Measurements from ENCODE around the gene DRD1. TPM values are rescaled to one million over a fixed set of nuclear protein-coding genes. Genes with fewer than 3 reads are reported as not detected.
A peak's percentile ranks its signal among the peaks of the same experiment; 100 is the strongest.
"Not testable (repeated sequence)": the region's sequence is repeated elsewhere in the genome, so short reads cannot be mapped to it uniquely, and the experiment has no call there.

Gene DRD1
- total RNA-seq, 1 donor from 2014 or later, result not detected

DNA sequence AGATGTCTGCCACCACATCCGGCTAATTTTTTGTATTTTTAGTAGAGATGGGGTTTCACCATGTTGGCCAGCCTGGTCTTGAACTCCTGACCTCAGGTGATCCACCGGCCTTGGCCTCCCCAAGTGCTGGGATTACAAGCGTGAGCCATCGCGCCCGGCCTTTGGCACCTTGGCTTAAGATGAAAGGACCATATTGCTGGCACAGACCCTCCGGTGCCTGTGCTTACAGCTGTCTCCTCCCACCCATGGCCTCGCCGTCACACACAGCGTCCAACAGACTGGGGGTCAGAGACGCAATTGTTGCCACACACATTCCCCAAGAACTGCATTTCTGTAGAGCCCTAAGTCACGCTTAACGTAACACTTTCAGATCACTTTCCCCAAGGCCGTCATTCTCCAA, 2.4 kb upstream of the DRD1 start:
- intact Hi-C loops (cut with DNase I); ATAC-seq; DNase-seq (ENCODE audit: missing footprints): not testable (repeated sequence)

DNA sequence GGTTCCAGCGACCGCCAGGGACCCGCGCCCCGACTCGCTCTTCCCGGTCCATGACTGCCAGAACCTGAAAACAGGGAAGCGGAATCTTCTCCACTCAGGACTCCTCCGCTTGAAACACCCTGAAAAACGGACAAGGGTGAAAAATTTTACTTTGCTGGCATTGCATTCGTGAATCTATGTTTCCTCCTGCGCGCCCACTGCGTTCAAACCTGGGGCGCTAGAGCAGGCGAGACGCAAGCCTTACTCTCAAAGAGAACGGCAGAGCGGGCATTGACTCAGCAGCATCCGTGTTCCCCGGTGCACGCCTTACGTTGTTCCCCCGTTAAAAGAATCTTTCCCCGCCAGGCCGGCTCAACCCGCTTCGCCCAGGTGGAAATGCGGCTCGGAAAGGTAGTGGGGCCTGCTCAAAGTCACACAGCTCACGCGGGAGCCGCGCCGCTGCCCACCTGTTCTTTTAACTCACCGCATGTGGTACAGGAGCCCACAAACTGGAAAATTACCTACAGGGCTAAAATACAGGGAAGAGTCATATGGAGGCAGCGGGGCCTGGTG, 999 bp upstream of the DRD1 start:
- no peak for DNase-seq (ENCODE audit: missing footprints)
- ATAC-seq, result no peak
- intact Hi-C loops (cut with DNase I), result loop anchor here (1.0 kb wide), 1 partner anchor 494 kb away; no protein-coding TSS in a partner anchor

DNA sequence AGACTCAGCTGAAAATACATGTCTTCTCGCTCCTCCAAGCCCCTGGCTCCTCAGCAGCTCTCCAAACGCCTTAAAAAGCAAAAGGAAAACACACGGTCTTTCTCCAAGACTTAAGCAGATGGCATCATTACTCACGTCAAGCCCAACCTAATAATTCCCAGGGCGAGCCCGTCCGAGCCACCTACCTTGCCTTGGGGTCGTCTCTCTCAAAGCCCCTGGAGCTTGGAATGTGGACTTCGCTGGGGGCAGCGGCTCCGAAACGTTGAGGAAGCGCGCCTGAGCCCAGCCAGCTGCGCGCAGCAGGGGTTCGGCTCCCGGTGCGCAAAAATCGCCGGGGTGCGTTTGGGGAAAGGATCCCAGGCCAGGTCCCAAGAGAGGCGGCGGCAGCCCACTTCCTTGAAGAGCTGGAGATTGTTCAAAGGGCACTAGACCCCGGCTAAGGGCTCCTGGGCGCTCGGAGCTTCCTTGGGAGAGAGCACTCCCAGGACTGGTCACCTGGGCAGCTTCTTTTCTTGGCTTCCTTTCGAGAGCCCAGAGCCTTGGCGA, 395 bp downstream of the DRD1 start:
- ATAC-seq, result no peak
- intact Hi-C loops (cut with DNase I), result loop anchor here (1.0 kb wide), 1 partner anchor 492 kb away; no protein-coding TSS in a partner anchor
- no peak for DNase-seq (ENCODE audit: missing footprints)

DNA sequence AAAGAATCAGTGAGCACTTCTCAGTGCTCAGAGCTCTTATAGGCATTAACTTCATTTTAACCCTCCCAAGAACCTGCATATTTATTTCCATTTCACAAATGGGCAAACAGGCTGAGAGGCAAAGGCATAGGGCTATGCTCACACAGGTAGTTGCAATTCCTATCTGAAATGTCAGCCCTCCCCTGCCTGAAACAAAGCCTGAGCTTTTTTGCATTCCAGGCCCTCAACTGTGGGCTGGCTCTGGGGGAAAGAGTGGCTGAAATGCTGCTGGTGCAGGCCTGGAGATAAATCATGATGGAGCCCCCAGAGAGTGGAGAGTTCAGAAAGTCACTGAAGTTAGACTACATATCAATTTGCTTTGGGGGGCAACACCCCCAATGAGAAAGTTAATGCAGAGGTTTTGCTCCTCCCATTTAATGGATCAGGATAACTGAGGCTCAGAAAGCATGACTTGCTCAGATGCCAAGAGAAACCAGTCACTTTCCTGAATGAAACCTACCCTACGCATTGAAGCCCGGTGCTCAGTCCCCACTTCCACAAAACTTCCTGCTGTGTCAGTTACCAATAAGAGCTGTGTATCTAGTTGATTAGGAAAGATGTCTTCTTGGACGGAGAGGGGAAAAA, 5.6 kb downstream of the DRD1 start:
- DNase-seq (ENCODE audit: missing footprints) (no peak), ATAC-seq (no peak)
- intact Hi-C loops (cut with DNase I), result no loop called here

DNA sequence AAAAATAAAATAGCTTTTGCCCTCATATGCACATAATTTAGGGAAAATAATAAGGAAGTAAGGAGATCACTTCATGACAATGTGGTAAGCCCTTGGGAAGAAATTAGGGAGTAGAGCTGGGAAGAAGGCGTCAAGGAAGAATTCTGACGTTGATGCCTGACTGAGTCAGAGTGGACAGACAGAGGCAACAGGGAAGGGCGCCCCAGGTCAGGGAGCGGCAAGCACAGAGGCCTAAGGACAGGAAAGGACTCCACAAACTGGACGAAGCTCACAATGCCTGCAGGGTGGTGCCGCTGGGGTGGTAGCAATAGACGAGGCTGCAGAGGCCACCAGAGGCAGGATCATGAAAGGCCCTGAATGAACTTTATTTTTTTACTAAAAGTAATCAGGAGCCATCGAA, 7.6 kb downstream of the DRD1 start:
- intact Hi-C loops (cut with DNase I), result no loop called here
- ATAC-seq, result no peak
- no peak for DNase-seq (ENCODE audit: missing footprints)

DNA sequence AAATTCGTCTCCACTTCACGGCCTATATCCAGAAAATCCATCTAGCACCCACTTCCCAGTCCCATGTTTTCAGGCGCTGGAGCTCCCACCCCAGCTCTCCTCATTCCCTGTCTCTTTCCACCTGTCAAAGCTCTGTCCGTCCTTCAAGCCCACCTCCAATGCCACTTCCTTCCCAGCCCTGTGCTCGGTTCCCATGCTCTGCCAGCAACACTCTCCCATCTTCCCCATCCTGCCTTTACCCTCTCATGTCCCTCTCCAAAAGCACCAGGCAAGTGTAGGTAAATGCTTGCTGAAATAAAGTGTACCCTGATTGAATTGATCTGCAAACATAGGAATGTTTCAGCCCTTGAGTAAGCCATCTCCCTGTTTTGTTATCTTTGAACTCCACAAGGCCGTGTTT, 9.2 kb downstream of the DRD1 start:
- no peak for DNase-seq (ENCODE audit: missing footprints)
- intact Hi-C loops (cut with DNase I), result no loop called here
- ATAC-seq, result no peak

DNA sequence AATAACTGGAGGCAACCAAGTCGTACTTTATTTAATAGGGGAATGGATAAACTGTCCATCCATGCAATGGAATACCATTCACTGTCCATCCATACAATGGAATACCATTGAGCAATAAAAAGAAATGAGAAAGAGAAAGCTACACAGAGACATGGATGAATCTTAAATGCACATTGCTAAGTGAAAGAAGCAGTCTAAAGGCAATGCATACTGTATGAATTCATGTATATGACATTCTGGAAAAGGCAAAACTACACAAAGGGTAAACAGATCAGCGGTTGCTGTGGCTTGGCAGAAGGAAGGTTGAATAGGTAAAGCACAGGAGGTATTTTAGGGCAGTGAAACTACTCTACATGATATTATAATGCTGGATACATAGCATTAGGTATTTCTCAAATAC, 16.2 kb downstream of the DRD1 start:
- DNase-seq (ENCODE audit: missing footprints) (no peak), ATAC-seq (no peak)
- intact Hi-C loops (cut with DNase I), result no loop called here

DNA sequence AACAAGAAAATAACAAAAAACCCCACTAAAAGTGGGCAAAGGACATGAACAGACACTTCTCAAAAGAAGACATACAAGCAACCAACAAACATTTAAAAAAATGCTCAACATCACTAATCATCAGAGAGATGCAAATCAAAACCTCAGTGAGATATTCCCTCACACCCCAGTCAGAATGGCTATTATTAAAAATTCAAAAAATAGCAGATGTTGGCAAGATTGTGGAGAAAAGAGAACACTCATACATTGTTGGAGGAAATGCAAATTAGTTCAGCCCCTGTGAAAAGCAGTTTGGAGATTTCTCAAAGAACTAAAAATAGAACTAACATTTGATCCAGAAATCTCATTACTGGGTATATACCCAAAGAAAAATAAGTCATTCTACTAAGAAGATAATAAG, 19.4 kb downstream of the DRD1 start:
- intact Hi-C loops (cut with DNase I); DNase-seq (ENCODE audit: missing footprints); ATAC-seq: not testable (repeated sequence)

DNA sequence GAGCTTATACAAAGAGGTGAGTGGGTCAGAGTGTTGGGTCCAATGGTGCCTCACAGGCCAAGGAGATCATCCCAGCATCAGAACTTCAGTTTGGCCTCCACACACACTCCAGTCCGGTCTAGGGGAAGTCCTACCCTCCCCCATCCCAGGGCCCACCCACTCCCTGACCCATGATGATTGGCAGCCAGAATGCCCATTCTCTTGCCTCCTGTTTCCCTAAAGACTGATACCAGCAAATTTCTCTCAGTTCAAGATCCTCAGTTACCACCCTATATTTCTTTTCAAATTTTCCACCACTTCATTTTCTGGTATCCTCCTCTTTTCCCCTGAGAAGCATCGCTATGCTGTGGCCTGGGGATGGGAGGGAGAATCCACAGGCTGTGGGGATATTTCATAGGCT, 21.9 kb downstream of the DRD1 start:
- no peak for DNase-seq (ENCODE audit: missing footprints)
- intact Hi-C loops (cut with DNase I), result no loop called here
- ATAC-seq, result no peak

DNA sequence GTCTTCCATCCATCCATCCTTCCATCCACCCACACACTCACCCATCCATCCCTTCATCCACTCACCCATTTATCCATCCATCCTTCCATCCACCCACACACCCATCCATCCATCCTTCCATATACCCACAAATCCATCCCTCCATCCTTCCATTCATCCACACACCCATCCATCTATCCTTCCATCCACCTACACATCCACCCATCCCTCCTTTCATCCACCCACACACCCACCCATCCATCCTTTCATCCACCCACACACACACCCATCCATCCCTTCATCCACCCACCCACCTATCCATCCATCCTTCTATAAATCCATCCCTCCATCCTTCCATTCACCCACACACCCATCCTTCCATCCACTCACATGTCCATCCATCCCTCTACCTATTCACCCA, 23.6 kb downstream of the DRD1 start:
- no peak for ATAC-seq
- no peak for DNase-seq (ENCODE audit: missing footprints)
- intact Hi-C loops (cut with DNase I), result no loop called here

DNA sequence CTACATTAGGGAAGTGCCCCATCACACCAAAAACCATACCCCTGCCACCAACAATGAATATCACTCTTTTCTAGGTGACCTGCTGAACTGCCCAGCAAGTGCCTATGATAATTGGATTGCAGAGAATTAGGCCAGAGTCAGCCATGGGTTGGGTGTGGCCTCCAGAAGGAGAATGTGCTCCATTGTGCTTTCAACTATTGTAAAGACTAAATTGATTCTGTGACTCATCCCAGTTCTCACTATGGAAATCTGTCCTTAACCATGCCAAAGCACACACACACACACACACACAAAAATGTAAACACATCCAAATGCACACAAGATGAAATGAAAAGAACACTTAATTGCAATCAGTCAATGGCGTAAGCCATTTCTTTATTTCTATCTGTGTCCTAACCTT, 25.7 kb downstream of the DRD1 start:
- ATAC-seq (no peak), DNase-seq (ENCODE audit: missing footprints) (no peak)
- intact Hi-C loops (cut with DNase I), result no loop called here

DNA sequence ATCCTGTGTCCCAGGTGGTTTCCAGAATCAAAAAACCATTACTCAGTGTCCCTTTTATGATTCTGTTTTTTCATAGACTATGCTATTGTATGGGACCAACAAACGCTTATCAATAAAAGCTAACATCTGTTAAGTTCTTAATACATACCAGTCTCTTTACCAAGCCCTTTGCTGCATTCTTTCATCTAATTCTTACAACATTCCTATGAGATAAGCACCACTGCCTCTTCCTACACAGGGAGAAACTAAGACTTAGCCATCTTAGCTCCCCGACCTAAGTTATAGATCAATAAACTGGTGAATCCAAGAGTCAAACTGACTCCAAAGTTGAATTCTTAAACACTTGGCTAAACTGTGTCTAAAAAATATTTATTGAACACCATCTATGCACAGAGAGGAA, 26.6 kb downstream of the DRD1 start:
- DNase-seq (ENCODE audit: missing footprints) (no peak), ATAC-seq (no peak)
- intact Hi-C loops (cut with DNase I), result no loop called here

DNA sequence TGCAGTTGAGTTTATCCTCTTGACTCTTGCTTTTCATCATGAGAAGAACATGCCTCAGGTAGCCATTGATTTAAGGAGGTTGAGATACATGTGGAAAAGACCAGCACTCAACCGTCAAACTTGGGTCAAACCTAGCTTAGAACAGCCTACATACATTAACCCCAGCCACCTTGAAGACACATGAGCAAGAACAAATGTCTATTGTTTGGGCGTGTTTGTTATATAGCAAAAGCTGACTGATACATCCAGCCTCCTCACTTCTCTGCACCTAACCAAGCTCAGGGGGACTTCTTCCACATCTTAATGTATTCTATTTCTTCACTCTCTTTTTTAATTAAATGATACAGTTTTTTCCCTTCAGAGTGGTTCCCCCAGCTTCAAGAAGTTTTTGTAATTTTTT, 28.7 kb downstream of the DRD1 start:
- DNase-seq (ENCODE audit: missing footprints) (no peak), ATAC-seq (no peak)
- intact Hi-C loops (cut with DNase I), result no loop called here

DNA sequence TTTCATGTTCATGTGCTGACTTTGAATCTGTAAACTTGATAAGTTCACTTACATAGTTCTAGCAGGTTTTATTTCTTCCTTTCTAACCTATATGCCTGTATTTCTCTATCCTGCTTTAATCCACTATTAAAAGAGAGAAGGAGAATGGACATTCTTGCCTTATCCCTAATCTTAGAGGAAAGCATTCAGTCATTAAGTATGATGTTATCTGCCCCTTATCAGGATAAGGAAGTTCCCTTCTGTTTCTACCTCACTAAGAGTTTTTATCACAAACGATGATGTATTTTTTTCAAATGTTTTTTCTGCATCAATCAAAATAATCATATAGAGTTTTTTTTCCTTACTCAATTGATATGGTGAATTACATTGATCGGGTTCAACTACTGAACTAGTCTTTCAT, 33.1 kb downstream of the DRD1 start:
- ATAC-seq (no peak), DNase-seq (ENCODE audit: missing footprints) (no peak)
- intact Hi-C loops (cut with DNase I), result no loop called here

DNA sequence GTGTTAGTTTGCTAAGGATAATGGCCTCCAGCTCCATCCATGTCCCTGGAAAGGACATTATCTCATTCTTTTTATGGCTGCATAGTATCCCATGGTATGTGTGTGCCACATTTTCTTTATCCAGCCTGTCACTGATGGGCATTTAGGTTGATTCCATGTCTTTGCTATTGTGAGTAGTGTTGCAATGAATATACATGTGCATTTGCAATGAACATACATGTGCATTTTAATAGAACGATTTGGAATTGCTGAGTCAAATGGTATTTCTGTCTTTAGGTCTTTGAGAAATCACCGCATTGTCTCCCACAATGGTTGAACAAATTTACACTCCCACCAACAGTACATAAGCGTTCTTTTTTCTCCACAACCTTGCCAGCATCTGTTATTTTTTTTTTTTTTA, 37.7 kb downstream of the DRD1 start:
- intact Hi-C loops (cut with DNase I), result no loop called here

DNA sequence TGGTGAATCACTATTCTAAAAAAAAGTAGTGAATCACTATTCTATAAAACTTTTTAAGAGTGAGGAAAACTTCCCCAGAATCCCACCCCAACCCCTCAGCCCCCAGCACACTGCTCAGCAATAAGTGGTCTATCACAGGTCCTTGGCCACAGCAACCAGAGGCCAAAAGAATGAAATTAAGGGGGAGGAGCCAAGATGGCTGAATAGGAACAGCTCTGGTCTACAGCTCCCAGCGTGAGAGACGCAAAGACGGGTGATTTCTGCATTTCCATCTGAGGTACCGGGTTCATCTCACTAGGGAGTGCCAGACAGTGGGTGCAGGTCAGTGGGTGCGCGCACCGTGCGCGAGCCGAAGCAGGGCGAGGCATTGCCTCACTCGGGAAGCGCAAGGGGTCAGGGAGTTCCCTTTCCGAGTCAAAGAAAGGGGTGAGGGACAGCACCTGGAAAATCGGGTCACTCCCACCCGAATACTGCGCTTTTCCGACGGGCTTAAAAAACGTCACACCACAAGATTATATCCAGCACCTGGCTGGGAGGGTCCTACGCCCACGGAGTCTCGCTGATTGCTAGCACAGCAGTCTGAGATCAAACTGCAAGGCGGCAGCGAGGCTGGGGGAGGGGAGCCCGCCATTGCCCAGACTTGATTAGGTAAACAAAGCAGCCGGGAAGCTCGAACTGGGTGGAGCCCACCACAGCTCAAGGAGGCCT, 46.2 kb downstream of the DRD1 start:
- ATAC-seq; intact Hi-C loops (cut with DNase I): not testable (repeated sequence)

More for the DNA sequence above, 37.7 kb downstream of the DRD1 start:
- DNase-seq (ENCODE audit: missing footprints) (no peak), ATAC-seq (no peak)

DNA sequence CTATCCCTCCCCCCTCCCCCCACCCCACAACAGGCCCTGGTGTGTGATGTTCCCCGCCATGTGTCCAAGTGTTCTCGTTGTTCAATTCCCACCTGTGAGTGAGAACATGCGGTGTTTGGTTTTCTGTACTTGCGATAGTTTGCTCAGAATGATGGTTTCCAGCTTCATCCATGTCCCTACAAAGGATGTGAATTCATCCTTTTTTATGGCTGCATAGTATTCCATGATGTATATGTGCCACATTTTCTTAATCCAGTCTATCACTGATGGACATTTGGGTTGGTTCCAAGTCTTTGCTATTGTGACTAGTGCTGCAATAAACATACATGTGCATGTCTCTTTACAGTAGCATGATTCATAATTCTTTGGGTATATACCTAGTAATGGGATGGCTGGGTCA, 48.6 kb downstream of the DRD1 start:
- ATAC-seq; DNase-seq (ENCODE audit: missing footprints); intact Hi-C loops (cut with DNase I): not testable (repeated sequence)

More for the DNA sequence above, 46.2 kb downstream of the DRD1 start:
- DNase-seq (ENCODE audit: missing footprints), result not testable (repeated sequence)

DNA sequence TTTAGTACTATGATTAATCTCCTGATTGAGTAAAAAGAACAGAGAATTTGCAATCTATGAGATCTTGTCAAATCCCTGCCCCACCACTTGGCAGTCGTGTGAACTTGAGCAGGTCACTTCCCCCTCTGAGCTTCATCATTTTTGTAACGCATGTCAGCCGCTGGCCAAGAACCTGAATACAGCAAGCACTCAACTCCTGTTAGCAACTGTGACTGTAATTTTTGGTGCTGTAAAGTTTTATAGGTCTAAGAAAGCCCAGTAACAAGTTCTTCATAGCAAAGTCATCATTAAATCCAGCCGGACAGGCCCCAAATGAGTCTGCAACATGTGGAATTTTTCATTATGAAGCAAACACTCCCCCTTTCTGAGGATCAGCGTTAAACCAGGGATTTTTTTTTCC, 49.4 kb downstream of the DRD1 start:
- no peak for DNase-seq (ENCODE audit: missing footprints)
- no peak for ATAC-seq
- intact Hi-C loops (cut with DNase I), result no loop called here

DNA sequence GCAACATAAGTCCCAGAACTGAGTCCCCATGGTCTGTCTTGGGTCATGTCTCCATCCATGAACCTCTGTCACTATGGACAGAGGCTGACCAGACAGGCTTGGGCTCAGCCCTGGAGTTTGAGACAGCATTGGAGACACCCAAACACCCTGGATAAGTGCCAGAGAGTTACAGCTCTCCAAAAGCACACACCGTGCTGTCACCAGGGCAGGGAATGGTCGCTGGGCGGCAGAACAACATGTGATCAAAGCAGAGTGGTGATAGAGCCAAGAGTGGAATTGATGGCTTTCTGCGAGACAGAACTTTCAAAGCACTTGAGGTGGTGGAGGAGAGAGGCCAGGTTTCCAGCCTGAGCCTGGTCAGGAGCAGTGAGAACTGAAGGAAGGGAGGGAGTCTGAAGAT, 50.1 kb downstream of the DRD1 start:
- ATAC-seq, result peak; percentile 28
- no peak for DNase-seq (ENCODE audit: missing footprints)
- intact Hi-C loops (cut with DNase I), result no loop called here

DNA sequence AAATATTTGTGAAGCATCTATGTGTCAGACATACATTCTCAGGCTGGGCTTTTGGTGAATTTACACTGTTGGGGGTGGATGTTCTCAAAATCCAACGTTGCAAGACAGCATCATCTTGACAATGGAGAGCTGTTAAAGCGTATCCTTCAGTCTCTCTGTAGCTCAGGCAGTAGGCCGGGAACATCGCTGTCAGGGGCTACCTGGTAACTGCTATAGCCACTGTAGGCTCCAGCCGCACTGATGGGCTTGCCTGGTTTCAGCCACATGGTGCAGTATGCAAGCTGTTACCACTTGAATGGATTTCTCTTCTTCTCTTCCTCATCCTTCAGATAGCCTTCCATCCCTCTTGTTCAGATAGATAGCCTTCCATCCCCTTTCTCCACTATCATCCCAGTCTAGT, 51.7 kb downstream of the DRD1 start:
- DNase-seq (ENCODE audit: missing footprints), result no peak
- no peak for ATAC-seq
- intact Hi-C loops (cut with DNase I), result no loop called here

Measured in Right ventricle myocardium inferior (tissue), 1 donor.